NCI-H446 treated with DMSO at 0.1 percent for 48 hours (cell line): ENCODE results near the gene COPE.
A peak's percentile ranks its signal among the peaks of the same experiment; 100 is the strongest.
"Not testable (repeated sequence)": the region's sequence is repeated elsewhere in the genome, so short reads cannot be mapped to it uniquely, and the experiment has no call there.

Experiments
- DNase-seq: peaks from one replicate; lab custom pipeline; 2025; lab: John Stamatoyannopoulos, UW

Gene COPE

GRCh38 chr19:18919086-18919899 is at the start of gene COPE, which contains the start of gene DDX49:
Gene COPE, minus strand, starts transcription at chr19:18919387. Its CDS starts 39 bp downstream, at chr19:18919348.
Gene DDX49, plus strand, starts transcription at chr19:18919715. Its CDS starts 27 bp downstream, at chr19:18919742.
- DNase-seq: peak; percentile 100

- DNase-seq: no peak
Observed at GRCh38 chr19:18967358-18968146, 48.4 kb upstream of the COPE start.

- no peak for DNase-seq
Observed at GRCh38 chr19:18966307-18966706, 47.1 kb upstream of the COPE start.

GRCh38 chr19:18964121-18964520 is 44.9 kb upstream of the COPE start:
- DNase-seq: no peak

- no peak for DNase-seq
Observed at GRCh38 chr19:18961767-18962620, 42.8 kb upstream of the COPE start.

- DNase-seq: no peak
Observed at GRCh38 chr19:18960370-18960769, 41.2 kb upstream of the COPE start.

GRCh38 chr19:18955042-18955441 is 35.9 kb upstream of the COPE start:
- DNase-seq: no peak

- no peak for DNase-seq
Observed at GRCh38 chr19:18954094-18954493, 34.9 kb upstream of the COPE start.

- DNase-seq: not testable (repeated sequence)
Observed at GRCh38 chr19:18952364-18953003, 33.3 kb upstream of the COPE start.

GRCh38 chr19:18951721-18952281 is 32.6 kb upstream of the COPE start:
- no peak for DNase-seq

GRCh38 chr19:18949858-18950257 is 30.7 kb upstream of the COPE start:
- DNase-seq: no peak

GRCh38 chr19:18948976-18949356 is 29.8 kb upstream of the COPE start:
- no peak for DNase-seq

GRCh38 chr19:18948075-18948975 is 29.1 kb upstream of the COPE start:
- DNase-seq: no peak

GRCh38 chr19:18946918-18947317 is 27.7 kb upstream of the COPE start:
- DNase-seq: no peak

GRCh38 chr19:18946335-18946734 is 27.1 kb upstream of the COPE start:
- DNase-seq: no peak

GRCh38 chr19:18945297-18945696 is 26.1 kb upstream of the COPE start:
- no peak for DNase-seq

GRCh38 chr19:18943465-18943864 is 24.3 kb upstream of the COPE start:
- DNase-seq: no peak

GRCh38 chr19:18942692-18943091 is 23.5 kb upstream of the COPE start:
- DNase-seq: no peak

GRCh38 chr19:18941628-18942354 is 22.6 kb upstream of the COPE start:
- no peak for DNase-seq
